Stomach (tissue), 4 donors: Measurements from ENCODE around the gene COL4A1.

Experiments used
- POLR2A ChIP-seq, 4 donors: fragments of 450-650 bp; IDR thresholded peaks; one replicate each; pipeline ENCODE4 v1.6.1; 2016; ENCODE audit warnings: antibody characterized with exemption in 4 of 4, control low read depth in 2 of 4, mild to moderate bottlenecking in 1 of 4, moderate library complexity in 1 of 4
- TF ChIP-seq, protein P1 (sequence below), 7 experiments: fragments of 450-650 bp in 4 of 7; fragments of 200-600 bp in 3 of 7; sonication (generic) in 3 of 7; IDR thresholded peaks; one replicate each; pipeline ENCODE4 v1.5.1; 2016 to 2019; ENCODE audit warnings: antibody characterized with exemption in 7 of 7, control low read depth in 2 of 7, mild to moderate bottlenecking in 1 of 7

DNA sequence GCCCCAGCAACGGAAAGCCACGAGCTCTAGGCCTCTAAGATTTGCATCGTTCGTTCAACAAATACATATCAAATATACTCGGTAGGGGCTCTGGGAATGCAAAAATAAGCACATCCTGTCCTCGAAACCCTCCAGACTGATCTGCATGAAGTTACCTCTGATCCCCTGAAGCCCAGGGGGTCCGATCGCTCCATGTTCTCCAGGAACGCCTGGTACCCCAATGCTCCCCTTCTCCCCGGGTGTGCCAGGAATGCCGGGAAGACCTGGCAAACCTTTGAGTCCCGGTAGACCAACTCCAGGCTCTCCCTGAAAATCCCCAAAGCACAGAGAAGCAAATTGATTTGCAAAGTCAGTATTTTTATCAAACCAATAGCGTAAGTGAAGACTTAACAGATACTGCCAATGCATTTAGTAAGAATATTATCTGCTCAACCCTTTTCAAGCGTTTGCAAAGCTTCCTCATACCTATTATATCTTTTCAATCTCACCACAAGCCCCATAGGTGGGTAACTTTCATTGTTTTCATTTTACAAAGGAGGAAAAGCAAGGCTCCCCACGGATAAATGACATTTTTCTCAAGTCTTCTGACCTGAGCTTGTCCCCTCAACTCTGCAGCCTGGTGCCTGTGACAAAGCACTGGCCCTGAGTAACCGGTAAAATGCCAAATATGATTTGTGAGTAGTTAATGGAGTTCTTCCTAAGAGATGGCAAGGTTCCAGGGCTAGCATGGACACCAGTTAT is 127.7 kb downstream of the COL4A1 start:
- TF ChIP-seq POLR2A (IDR thresholded peaks at IDR 0.05) = no peak
- TF ChIP-seq, protein P1, sequence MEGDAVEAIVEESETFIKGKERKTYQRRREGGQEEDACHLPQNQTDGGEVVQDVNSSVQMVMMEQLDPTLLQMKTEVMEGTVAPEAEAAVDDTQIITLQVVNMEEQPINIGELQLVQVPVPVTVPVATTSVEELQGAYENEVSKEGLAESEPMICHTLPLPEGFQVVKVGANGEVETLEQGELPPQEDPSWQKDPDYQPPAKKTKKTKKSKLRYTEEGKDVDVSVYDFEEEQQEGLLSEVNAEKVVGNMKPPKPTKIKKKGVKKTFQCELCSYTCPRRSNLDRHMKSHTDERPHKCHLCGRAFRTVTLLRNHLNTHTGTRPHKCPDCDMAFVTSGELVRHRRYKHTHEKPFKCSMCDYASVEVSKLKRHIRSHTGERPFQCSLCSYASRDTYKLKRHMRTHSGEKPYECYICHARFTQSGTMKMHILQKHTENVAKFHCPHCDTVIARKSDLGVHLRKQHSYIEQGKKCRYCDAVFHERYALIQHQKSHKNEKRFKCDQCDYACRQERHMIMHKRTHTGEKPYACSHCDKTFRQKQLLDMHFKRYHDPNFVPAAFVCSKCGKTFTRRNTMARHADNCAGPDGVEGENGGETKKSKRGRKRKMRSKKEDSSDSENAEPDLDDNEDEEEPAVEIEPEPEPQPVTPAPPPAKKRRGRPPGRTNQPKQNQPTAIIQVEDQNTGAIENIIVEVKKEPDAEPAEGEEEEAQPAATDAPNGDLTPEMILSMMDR (IDR thresholded peaks at IDR 0.05) = no peak
